Hepatic stellate cell (primary cell): ENCODE results near the gene IL17RB.

Experiments
- DNase-seq: peaks from one replicate; pipeline ENCODE4 v3.0.0; 2011; ENCODE audit warnings: low spot score

IL17RB gene

DNA sequence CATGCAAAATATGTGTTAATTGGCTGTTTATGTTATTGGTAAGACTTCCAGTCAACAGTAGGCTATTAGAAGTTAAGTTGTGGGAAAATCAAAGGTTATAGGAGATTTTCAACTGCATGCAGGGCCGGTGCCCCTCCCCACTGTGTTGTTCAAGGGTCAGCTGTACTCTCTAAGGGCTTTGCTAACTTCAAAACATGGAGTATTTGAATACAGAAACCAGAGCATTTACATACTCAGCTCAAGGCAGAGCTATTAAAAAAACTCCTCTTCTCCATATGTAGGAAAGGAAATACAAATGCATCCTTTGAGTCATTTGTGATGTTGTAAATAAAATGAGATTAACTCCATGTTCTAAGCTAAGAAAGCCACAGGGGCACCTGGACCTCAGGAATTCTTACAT is 16.8 kb downstream of the IL17RB start:
- DNase-seq = no peak

DNA sequence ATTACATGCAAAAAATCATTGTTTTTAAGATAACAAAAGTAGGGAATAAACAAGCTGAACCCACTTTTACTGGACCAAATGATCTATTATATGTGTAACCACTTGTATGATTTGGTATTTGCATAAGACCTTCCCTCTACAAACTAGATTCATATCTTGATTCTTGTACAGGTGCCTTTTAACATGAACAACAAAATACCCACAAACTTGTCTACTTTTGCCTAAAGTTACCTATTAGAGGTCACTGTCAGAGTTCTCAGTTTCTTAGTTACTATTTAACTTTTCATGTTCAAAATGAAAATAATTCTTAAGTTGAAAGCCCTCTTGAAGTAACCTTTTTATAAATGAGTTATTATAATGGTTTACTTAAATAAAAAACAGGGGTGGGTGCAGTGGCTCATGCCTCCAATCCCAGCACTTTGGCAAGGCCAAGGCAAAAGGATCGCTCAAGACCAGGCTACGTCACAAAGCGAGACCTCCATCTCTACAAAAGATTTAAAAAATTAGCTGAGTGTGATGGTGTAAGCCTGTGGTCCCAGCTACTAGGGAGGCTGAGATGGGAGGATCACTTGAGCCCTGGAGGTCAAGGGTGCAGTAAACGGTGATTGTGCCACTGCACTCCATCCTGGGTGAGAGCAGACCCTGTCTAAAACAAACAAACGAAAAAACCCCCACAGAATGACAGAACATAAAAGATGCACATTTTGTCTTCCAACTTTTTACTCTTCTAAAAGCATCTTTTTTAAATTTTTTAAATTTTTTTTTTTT is 19.5 kb downstream of the IL17RB start:
- no peak for DNase-seq

GRCh38 chr3:53880396-53881345 is 34.3 kb downstream of the IL17RB start:
- DNase-seq = peak; percentile 15

GRCh38 chr3:53881691-53882593 is 35.6 kb downstream of the IL17RB start, which contains the start of gene ACTR8:
Gene ACTR8, minus strand, starts transcription at chr3:53882152. Its CDS starts 51 bp downstream, at chr3:53882101.
- DNase-seq = peak; percentile 88

GRCh38 chr3:53883008-53883407 is 36.6 kb downstream of the IL17RB start:
- DNase-seq = no peak

DNA sequence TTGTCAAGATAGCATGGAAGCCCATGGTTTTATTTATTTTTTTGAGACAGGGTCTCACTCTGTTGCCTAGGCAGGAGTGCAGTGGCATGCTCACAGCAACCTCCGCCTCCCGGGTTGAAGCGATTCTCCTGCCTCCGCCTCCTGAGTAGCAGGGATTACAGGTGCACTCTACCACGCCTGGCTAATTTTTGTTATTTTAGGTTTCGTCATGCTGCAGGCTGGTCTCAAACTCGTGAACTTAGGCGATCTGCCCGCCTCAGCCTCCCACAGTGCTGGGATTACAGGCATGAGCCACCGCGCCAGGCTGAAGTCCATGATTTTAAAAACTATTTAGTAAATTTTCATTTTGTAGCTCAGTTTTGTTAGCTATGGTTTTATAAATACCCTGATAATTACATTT is 38.3 kb downstream of the IL17RB start:
- DNase-seq = no peak

GRCh38 chr3:53885239-53885638 is 38.9 kb downstream of the IL17RB start:
- DNase-seq = no peak

DNA sequence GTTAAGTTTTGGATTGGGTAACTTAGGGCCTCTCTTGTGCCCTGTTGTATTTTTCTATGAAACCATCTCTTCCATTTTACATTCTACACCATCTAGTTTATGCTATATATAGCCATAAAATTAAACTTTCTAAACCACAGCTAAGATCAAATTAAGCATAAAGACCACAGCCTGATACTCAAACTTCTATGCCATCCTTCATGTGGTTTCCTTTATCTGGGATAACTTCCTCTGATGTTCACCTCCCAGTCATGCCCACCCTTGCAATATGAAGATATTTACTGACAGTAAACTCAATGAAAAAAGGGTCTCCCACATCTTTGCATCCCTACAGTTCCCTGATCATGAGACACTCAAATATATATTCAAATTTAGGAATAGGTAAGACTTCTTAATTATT is 41.1 kb downstream of the IL17RB start:
- no peak for DNase-seq

DNA sequence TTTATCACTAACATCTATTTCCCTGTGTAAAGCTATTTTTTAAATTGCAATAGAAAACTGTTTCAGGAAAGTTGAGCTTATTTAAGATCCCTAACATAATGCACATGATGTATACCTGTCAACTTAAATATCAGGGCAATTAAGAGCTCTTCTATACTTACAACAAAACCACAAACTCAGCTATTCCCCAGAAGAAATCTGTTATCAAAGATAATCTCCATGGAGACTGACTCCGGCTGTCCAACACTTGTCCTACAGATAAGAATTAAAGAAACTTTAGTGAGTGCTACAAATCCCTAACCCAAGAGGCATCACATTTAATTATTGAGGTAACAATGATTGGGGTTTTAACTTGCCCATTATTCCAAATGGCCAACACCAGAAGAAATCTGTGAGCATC is 41.9 kb downstream of the IL17RB start:
- DNase-seq = no peak

DNA sequence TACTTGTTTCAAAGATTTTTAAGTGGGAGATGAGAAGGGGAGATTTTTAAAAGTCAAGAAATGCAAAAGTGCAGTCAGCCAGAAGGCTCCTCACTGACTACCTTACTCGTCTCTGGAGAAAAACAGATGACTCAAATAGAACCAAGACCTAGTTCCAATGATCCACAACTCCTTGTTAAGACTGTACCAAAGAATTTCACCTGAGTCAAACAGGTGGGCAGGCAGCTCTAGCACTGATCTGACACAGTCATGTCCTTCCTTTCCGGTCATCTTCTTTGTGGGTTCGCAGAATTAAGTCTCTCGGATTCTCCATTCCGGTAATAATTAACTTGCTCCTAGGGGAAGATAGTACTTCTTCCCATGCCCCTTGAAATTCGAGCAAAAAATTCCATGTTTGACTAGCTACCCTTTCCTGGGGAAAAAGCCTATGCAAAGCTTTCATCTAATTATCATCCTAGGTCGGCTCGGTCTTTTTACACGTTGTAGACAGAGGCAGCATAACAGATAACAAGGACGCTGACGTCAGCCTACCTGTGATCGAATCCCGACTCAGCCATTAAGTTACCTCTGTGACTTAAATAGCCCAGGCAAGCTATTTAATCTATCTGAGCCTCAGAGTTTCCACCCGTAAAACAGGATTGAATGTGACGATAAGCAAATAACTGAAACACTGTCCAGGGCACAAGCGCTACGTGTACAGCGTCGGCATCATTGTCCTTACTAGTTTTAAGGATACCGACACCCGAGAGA is 44.5 kb downstream of the IL17RB start:
- no peak for DNase-seq

DNA sequence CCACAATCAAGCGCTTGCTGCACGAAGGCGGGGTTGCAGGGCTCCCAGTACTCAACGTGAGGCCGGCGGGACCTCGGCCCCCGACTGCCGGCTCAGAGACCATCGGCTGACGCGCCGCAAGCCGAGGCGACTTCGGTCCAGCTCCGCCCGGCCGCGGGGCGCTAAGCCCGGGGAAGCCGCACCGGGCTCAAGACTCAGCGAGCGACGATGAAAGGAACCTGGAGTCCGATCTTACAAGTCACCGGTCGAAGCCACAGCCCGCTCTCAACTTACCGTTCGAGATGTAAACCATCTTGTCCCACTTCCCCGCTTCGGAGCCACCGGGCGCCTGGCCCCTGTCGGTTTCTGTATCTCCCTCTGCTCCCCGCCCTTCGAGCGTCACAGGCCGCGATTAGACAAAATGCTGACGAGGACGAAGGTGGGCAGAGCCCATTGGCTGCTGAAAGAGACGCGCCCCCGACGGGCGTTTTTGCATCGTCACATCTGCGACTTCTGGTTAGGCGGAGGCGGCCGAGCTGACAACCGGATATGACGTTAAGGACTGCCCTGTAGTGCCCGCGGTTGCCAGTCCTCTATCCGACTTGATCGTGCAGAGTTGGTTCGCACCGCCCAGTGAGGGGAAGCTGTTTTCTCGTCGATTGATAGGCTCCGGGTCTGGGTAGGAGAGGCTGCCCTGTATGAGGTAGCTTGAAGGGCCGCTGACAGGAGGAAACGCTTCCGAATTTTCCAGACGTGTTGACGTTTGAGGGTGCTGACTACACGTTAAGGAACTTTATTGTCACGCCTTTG is 45.3 kb downstream of the IL17RB start, which contains the start of gene SELENOK:
SELENOK (minus strand) TSS at position 363 of the 789 bp plus-strand sequence.
- DNase-seq = peak; percentile 90

DNA sequence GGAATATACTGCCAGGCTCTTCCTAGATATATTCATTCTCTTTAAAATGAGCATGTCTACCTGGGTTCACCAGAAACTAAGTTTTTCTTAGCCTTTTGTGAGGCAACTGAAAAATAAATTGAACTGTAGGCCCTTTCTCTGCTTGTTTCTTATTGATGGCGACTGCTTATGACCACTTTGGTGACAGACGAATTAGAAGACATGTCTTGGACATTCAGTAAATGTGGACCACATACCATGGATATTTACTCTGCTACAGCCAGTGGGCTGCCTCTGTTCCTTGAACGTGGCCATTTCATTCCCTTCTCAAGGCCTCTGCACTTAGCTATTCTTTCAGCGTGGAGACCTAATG is 45.9 kb downstream of the IL17RB start:
- DNase-seq = no peak

- no peak for DNase-seq
Observed at GRCh38 chr3:53899750-53900149, 53.4 kb downstream of the IL17RB start.

DNA sequence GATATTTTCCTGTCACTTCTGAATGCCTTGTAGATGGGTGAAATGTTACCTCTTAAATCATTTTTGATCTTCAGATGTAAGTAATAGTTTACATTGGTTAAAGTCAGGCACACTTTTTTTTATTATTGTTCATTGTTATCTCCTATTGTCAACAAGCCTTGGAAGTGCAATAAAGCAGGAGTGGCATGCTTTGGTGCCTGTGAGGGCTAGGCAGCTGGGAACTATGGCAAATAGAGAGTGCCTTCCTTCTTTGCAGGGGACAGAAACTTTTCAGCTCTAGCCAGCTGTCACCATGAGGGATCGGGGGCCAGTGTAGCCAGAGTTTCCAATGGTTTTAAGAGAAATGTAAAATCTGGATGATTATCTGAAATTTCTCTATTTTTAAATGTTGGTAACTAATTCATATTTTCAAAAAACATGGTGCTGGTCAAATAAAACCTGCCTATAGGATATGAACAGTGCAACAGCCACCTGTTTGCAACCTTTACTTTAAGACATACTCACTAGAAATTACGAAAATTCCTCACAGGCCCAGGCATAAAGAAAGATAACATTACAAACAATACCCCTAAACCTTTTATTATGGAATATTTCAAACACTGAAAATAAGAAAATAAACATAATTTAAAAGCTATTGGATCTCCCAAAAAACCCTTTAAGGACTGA is 54.4 kb downstream of the IL17RB start:
- DNase-seq = no peak

GRCh38 chr3:53902067-53902466 is 55.7 kb downstream of the IL17RB start:
- no peak for DNase-seq

GRCh38 chr3:53902711-53903110 is 56.3 kb downstream of the IL17RB start:
- DNase-seq = no peak

DNA sequence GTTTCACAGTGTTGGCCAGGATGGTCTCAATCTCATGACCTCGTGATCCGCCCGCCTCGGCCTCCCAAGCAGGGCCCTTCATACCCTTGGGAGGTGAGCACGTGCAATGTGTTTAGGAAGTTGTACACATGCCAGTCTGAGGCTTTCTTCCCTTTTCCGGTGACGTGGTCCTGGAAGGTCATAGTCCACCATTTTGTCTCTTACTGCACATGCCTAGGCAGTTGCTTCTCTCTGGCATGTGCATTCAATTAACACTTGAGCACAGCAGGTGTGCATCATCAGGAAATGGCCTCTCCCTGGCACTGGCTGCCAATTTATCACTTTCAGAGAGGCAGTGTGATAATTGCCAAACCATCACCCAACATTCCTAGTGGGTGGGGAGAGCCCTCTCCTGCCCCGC is 67.0 kb downstream of the IL17RB start:
- DNase-seq = no peak
